Omental fat pad (tissue), 4 donors: ENCODE measurements around the gene PLA2G6. TPM values are rescaled to one million over a fixed set of nuclear protein-coding genes. Genes with fewer than 3 reads are reported as not detected.
"Not testable (repeated sequence)": the region's sequence is repeated elsewhere in the genome, so short reads cannot be mapped to it uniquely, and the experiment has no call there.

ENCODE experiments used
- ATAC-seq: fragments of 150-250 bp; one replicate; pipeline ENCODE4 v1.9.1; 2016; ENCODE audit warnings: mild to moderate bottlenecking, moderate library complexity; ENCODE audit not compliant: low FRiP score
- DNase-seq: peaks from one replicate; pipeline ENCODE4 v3.0.0-alpha.2; 2019; ENCODE audit warnings: low spot score
- total RNA-seq, 4 donors: library from RNA; depleted of rRNA; stranded (reverse); fragments of >200 nt; gene quantifications; one replicate each; pipeline ENCODE4 v1.1.0, GENCODE V29; 2016
- TF ChIP-seq, protein P1 (sequence below), 3 donors: fragments of 450-650 bp; IDR thresholded peaks; one replicate each; pipeline ENCODE4 v1.5.1; 2016 to 2017; ENCODE audit warnings: antibody characterized with exemption in 3 of 3, mild to moderate bottlenecking in 3 of 3, moderate library complexity in 2 of 3

Gene PLA2G6
- total RNA-seq, 4 donors from 2014 or later, result 30.8 to 58.5 (median 45.1) TPM

- ATAC-seq (no peak), DNase-seq (no peak)
- TF ChIP-seq, protein P1, sequence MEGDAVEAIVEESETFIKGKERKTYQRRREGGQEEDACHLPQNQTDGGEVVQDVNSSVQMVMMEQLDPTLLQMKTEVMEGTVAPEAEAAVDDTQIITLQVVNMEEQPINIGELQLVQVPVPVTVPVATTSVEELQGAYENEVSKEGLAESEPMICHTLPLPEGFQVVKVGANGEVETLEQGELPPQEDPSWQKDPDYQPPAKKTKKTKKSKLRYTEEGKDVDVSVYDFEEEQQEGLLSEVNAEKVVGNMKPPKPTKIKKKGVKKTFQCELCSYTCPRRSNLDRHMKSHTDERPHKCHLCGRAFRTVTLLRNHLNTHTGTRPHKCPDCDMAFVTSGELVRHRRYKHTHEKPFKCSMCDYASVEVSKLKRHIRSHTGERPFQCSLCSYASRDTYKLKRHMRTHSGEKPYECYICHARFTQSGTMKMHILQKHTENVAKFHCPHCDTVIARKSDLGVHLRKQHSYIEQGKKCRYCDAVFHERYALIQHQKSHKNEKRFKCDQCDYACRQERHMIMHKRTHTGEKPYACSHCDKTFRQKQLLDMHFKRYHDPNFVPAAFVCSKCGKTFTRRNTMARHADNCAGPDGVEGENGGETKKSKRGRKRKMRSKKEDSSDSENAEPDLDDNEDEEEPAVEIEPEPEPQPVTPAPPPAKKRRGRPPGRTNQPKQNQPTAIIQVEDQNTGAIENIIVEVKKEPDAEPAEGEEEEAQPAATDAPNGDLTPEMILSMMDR (IDR thresholded peaks at IDR 0.05), result no peak
Measured at GRCh38 chr22:38081941-38082828, 99.4 kb downstream of the PLA2G6 start.

GRCh38 chr22:38081636-38081940, 100.0 kb downstream of the PLA2G6 start:
- TF ChIP-seq, protein P1 (IDR thresholded peaks at IDR 0.05), result no peak
- DNase-seq, result no peak
- no peak for ATAC-seq

DNA sequence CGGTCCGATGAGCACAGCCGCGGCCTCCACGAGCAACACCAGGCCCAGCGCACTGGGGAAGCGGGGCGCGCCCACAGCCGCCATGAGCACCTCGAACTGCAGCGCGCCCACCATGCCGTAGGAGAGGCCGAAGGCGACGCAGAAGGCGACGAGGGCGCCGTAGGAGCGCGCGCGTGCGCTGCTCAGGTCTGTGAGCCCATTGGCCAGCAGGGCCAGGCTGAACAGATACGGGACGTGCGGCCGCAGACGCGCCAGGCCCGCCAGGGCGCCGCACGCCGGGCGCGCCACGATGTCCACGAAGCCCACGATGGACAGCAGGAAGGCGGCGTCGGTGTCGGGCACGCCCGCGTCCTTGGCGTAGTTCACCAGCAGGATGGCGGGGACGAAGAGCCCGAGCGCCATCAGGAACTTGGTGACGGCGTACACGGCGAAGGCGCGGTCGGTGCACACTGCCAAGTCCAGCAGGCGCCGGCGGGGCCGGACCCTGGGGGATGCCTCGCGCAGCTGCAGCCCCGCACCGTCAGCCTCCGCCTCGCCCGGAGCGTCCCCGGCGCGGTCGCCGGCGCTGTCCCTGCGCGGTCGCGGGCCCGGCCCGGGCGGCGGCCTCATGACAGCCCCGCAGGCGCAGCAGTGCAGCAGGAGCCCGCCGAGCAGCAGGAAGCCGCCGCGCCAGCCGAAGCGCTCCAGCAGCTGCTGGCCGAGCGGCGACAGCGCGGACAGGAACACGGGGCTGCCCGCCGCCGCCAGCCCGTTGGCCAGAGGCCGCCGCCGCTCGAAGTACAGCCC, 100.6 kb downstream of the PLA2G6 start:
- ATAC-seq, result peak; percentile 21
- TF ChIP-seq, protein P1 (IDR thresholded peaks at IDR 0.05), result no peak
- DNase-seq, result no peak

DNA sequence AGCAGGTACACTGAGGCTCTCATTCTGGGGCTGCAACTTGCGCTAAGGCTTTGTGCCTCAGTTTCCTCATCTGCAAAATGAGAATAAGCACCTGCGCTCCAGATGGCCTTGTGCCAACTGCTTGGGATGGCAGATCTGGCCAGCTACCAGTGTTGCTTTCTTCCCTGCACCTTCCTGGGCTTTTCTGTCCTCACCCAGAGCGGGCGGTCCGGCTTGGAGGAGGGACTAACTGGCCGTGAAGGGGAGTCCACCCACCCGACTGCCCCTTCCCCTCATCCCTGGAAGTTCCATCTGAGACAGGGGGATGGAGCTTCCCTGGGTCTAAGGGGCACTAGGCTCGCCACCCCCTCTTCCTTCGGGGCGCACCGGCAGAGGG, 101.2 kb downstream of the PLA2G6 start:
- TF ChIP-seq, protein P1 (IDR thresholded peaks at IDR 0.05), result no peak
- no peak for ATAC-seq
- DNase-seq, result no peak

- TF ChIP-seq, protein P1 (IDR thresholded peaks at IDR 0.05), result no peak
- ATAC-seq (no peak), DNase-seq (no peak)
Measured at GRCh38 chr22:38079804-38080203, 101.8 kb downstream of the PLA2G6 start.

DNA sequence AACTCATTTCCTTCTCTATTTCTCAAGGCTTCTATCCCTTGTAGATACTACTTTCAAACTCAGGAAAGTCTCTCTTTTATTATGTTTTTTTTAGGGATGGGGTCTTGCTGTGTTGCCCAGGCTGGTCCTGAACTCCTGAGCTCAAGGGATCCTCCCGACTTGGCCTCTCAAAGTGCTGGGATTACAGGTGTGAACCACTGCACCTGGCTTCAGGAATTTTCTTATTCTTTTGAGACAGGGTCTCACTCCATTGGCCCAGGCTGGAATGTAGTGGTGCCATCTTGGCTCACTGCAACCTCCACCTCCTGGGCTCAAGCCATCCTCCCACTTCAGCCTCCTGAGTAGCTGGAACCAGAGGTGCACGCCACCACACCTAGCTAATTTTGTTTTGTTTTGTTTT, 102.4 kb downstream of the PLA2G6 start:
- not testable (repeated sequence) for ATAC-seq

DNA sequence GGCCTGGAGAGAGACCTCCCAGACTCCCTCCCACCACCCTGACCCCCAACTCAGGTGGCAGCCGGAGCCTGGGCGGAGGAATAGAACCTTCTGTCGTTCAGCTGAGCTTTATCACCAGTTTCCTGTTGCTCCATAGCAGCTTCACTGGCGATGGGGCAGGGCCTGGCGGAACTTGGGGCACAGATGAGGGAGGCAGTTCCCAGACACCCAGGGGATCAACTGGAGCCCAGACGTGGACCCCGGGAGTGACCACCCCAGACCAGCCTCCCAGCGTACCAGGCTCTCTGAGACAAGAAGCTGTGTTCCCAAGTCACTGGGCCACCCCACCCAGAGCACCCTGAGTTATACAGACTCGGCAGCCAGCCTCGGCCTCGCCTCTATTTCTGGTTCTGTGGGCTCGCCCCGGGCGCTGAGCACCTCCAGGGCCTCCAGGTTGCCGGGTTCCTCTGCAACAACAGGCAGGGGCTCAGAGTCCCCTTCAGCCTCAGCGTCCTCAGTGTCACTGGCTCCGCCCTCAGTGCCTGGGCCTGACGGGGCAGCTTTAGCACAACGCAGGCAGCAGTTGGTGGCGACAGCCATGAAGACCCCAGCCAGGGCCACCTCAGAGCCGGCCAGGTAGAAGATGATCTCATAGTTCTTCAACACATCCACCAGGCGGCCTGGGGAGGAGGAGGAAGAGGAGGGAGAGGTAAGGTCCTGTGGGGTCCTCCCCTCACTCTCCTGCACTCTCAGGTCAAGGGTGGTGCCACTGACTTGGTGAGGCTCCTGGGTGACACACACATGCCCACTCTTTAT, 103.4 kb downstream of the PLA2G6 start:
- TF ChIP-seq, protein P1 (IDR thresholded peaks at IDR 0.05), result no peak
- no peak for ATAC-seq
- DNase-seq, result no peak

More for the DNA sequence above, 102.4 kb downstream of the PLA2G6 start:
- DNase-seq, result not testable (repeated sequence)
